Measurements from ENCODE around the gene SERPINB6. TPM values are rescaled to one million over a fixed set of nuclear protein-coding genes. Genes with fewer than 3 reads are reported as not detected.

The SERPINB6 gene
- total and polyA plus RNA-seq, 9 of the 15 experiments (the other 6 are each of a cell fraction or from before 2014, with no cell fraction given): 86.6 to 211 (median 143) TPM

- peak overlapping the region; percentile 93 for H3K4me2 ChIP-seq (ENCODE audit: insufficient read depth, low read length)
- CTCF ChIA-PET (ENCODE audit: low intra/inter-chr PET ratio): interaction anchor here (1.2 to 1.3 kb wide), 4 partner anchors 11 to 69 kb away, joined by 5 to 7 read pairs (median 6); partner anchors contain the start of gene RIPK1
- intact Hi-C loops (cut with micrococcal nuclease) (loop anchor here (5.0 to 10.0 kb wide), 3 partner anchors 118 to 733 kb away; partner anchors contain the start of genes BPHL and PSMG4), in situ Hi-C loops (cut with MboI) (loop anchor here (5.0 to 10.0 kb wide), 3 partner anchors 126 to 733 kb away; partner anchors contain the start of gene PSMG4)
- H3K9me3 ChIP-seq (replicated peaks; ENCODE audit: control insufficient read depth, insufficient read depth, low read depth, low read length): no peaks in the 10 kb centered on the region; the same call in 1 of the 2 replicates
- BruUV-seq (replicated peaks): no TSS peak
- ATAC-seq: peak; percentile 42
- no peak for DNase-seq (ENCODE audit: extremely low read depth in 1 of 4, low spot score in 3 of 4)
- peak overlapping the region; percentile 51 for H3K4me3 ChIP-seq
- peaks cover 25% of the 10 kb centered on the region for H3K36me3 ChIP-seq (ENCODE audit: control insufficient read depth, insufficient read depth, low read length)
- H3K4me1 ChIP-seq (replicated peaks in 1 of 2; ENCODE audit: control insufficient read depth in 2 of 2, insufficient read depth in 2 of 2, low read length in 2 of 2): peaks cover 24 to 31% of the 10 kb centered on the region in 2 experiments; a peak in 4 of 5 replicates
- peaks cover 44% of the 10 kb centered on the region for H3K79me2 ChIP-seq (ENCODE audit: control insufficient read depth, insufficient read depth, low read length)
- H2AFZ ChIP-seq (ENCODE audit: low read depth, low read length): peak overlapping the region; percentile 87
- no peaks in the 10 kb centered on the region for H3K9me1 ChIP-seq (ENCODE audit: control insufficient read depth, insufficient read depth, low read length)
- H3K27me3 ChIP-seq (ENCODE audit: control insufficient read depth in 2 of 2, insufficient read depth in 2 of 2, low read length in 2 of 2): no peaks in the 10 kb centered on the region
- POLR2A ChIA-PET: interaction anchor here (0.6 to 7.2 kb wide), 19 partner anchors 9 to 746 kb away, joined by 3 to 95 read pairs (median 4); partner anchors contain the start of genes RIPK1, SERPINB1 and SERPINB6
- H3K27ac ChIP-seq (ENCODE audit: extremely low read depth, low read depth, low read length): peak overlapping the region; percentile 61
- WGBS (ENCODE audit: insufficient coverage, low coverage, missing lambda C conversion rate): 2% methylated on average over 30 of the region's 30 CpGs
- H3K9ac ChIP-seq (ENCODE audit: insufficient read depth in 1 of 2, low read depth in 2 of 2, low read length in 2 of 2): peak overlapping the region; percentile 29 to 86
- H4K20me1 ChIP-seq (replicated peaks; ENCODE audit: control insufficient read depth, insufficient read depth, low read length): no peaks in the 10 kb centered on the region
- no peak for FAIRE-seq
- TF ChIP-seq CBX3 (IDR thresholded peaks at IDR 0.05; ENCODE audit: borderline replicate concordance in 1 of 2, low read length in 2 of 2): 0 out of 3 replicates have a peak, but pooled peaks of 1 of the 2 experiments have one; percentile 32
- TF ChIP-seq SMAD4 (CRISPR knock-in tag; conservative IDR thresholded peaks at IDR 0.05): peak; percentile 5; the same call in 1 of the 2 replicates
- TF ChIP-seq FOXJ2 (tag; IDR thresholded peaks at IDR 0.05): no peak
- no peak for TF ChIP-seq ZNF57 (CRISPR knock-in tag; IDR thresholded peaks at IDR 0.05)
- TF ChIP-seq, protein P1, sequence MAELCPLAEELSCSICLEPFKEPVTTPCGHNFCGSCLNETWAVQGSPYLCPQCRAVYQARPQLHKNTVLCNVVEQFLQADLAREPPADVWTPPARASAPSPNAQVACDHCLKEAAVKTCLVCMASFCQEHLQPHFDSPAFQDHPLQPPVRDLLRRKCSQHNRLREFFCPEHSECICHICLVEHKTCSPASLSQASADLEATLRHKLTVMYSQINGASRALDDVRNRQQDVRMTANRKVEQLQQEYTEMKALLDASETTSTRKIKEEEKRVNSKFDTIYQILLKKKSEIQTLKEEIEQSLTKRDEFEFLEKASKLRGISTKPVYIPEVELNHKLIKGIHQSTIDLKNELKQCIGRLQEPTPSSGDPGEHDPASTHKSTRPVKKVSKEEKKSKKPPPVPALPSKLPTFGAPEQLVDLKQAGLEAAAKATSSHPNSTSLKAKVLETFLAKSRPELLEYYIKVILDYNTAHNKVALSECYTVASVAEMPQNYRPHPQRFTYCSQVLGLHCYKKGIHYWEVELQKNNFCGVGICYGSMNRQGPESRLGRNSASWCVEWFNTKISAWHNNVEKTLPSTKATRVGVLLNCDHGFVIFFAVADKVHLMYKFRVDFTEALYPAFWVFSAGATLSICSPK (IDR thresholded peaks at IDR 0.05; ENCODE audit: borderline replicate concordance): no peak
- TF ChIP-seq ZNF584 (CRISPR knock-in tag; IDR thresholded peaks at IDR 0.05; ENCODE audit: low read depth): no peak
- no peak for TF ChIP-seq CHD1 (IDR thresholded peaks at IDR 0.05; ENCODE audit: low read length)
- TF ChIP-seq HLTF (IDR thresholded peaks at IDR 0.05): no peak
- TF ChIP-seq, protein P2, sequence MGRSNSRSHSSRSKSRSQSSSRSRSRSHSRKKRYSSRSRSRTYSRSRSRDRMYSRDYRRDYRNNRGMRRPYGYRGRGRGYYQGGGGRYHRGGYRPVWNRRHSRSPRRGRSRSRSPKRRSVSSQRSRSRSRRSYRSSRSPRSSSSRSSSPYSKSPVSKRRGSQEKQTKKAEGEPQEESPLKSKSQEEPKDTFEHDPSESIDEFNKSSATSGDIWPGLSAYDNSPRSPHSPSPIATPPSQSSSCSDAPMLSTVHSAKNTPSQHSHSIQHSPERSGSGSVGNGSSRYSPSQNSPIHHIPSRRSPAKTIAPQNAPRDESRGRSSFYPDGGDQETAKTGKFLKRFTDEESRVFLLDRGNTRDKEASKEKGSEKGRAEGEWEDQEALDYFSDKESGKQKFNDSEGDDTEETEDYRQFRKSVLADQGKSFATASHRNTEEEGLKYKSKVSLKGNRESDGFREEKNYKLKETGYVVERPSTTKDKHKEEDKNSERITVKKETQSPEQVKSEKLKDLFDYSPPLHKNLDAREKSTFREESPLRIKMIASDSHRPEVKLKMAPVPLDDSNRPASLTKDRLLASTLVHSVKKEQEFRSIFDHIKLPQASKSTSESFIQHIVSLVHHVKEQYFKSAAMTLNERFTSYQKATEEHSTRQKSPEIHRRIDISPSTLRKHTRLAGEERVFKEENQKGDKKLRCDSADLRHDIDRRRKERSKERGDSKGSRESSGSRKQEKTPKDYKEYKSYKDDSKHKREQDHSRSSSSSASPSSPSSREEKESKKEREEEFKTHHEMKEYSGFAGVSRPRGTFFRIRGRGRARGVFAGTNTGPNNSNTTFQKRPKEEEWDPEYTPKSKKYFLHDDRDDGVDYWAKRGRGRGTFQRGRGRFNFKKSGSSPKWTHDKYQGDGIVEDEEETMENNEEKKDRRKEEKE (IDR thresholded peaks at IDR 0.05; ENCODE audit: borderline replicate concordance in 1 of 2, control insufficient read depth in 1 of 2, low read depth in 2 of 2, low read length in 1 of 2): no peak
- TF ChIP-seq HDAC2 (IDR thresholded peaks at IDR 0.05): peak; percentile 61
- no peak for TF ChIP-seq MEF2D (tag; conservative IDR thresholded peaks at IDR 0.05; ENCODE audit: low read depth)
- TF ChIP-seq KLF13 (tag; IDR thresholded peaks at IDR 0.05; ENCODE audit: borderline replicate concordance, low read depth): peak; percentile 16; the same call in 1 of the 2 replicates
- TF ChIP-seq ATF6 (CRISPR knock-in tag; IDR thresholded peaks at IDR 0.05): 0 out of 2 replicates have a peak, but pooled peaks have one; percentile 8
- TF ChIP-seq HDAC1 (IDR thresholded peaks at IDR 0.05): peak in 1 of 2 experiments; percentile 57; a peak in 2 of 4 replicates
Observed at GRCh38 chr6:2998998-2999617, 27.7 kb upstream of the SERPINB6 start.

Measured in K562 (cell line).